Lower lobe of right lung (tissue), 2 donors: ENCODE measurements around the gene BBOX1. TPM values are rescaled to one million over a fixed set of nuclear protein-coding genes. Genes with fewer than 3 reads are reported as not detected.

Source experiments
- ATAC-seq, 2 donors: fragments of 200-7000 bp; cut with Tn5 transposase; one replicate each; pipeline ENCODE4 v1.9.1; 2020 to 2022; ENCODE audit warnings: mild to moderate bottlenecking in 2 of 2, moderate library complexity in 2 of 2
- DNase-seq: peaks from one replicate; pipeline ENCODE4 v3.0.0-alpha.2; 2020
- H3K27ac ChIP-seq: fragments of 200-600 bp; one replicate; pipeline ENCODE4 v1.8.0; 2022
- H3K27me3 ChIP-seq: fragments of 200-600 bp; one replicate; pipeline ENCODE4 v1.8.0; 2022; ENCODE audit warnings: low read depth
- H3K36me3 ChIP-seq: fragments of 200-600 bp; one replicate; pipeline ENCODE4 v1.8.0; 2022; ENCODE audit warnings: mild to moderate bottlenecking
- H3K4me1 ChIP-seq: fragments of 200-600 bp; one replicate; pipeline ENCODE4 v1.8.0; 2022
- H3K4me3 ChIP-seq: fragments of 200-600 bp; one replicate; pipeline ENCODE4 v1.8.0; 2022; ENCODE audit warnings: mild to moderate bottlenecking
- H3K9me3 ChIP-seq: fragments of 200-600 bp; one replicate; pipeline ENCODE4 v1.8.0; 2022
- intact Hi-C: fragments of 100-400 bp; cut with DNase I; formaldehyde crosslinking; loops from one replicate; pipeline ENCODE4 v1.11.0; 2022
- long read RNA-seq: library from polyadenylated mRNA; unstranded; transcript quantifications from one replicate; pipeline ENCODE4 v2.0.0, GENCODE V29; 2021
- total RNA-seq: library from RNA; stranded (reverse); fragmentation: NEBNext Ultra II Directional; extraction: Animal tissue kit (Norgen Biotek cat#: 25700); gene quantifications from one replicate; pipeline ENCODE4 v1.2.1, GENCODE V29; 2021
- TF ChIP-seq, protein P1 (sequence below): fragments of 200-600 bp; IDR thresholded peaks from one replicate; pipeline ENCODE4 v1.8.0; 2022; ENCODE audit warnings: antibody characterized with exemption, mild to moderate bottlenecking
- donor health status: DM: no; HTN: yes; CAD: no; lungs with severe emphysema.

The BBOX1 gene
- total RNA-seq: 0.38 TPM
- long read RNA-seq: 0 reads

- Histone ChIP-seq H3K4me3 (no peak within 1 kb of the TSS), H3K27ac (no peak within 1 kb of the TSS), H3K36me3 (no peaks in the 10 kb centered on the region), H3K4me1 (no peaks in the 10 kb centered on the region), H3K9me3 (no peaks in the 10 kb centered on the region), H3K27me3 (no peaks in the 10 kb centered on the region)
- intact Hi-C loops: no loop called here
- ATAC-seq (peak; percentile 43 to 75), DNase-seq (no peak)
- TF ChIP-seq, protein P1, sequence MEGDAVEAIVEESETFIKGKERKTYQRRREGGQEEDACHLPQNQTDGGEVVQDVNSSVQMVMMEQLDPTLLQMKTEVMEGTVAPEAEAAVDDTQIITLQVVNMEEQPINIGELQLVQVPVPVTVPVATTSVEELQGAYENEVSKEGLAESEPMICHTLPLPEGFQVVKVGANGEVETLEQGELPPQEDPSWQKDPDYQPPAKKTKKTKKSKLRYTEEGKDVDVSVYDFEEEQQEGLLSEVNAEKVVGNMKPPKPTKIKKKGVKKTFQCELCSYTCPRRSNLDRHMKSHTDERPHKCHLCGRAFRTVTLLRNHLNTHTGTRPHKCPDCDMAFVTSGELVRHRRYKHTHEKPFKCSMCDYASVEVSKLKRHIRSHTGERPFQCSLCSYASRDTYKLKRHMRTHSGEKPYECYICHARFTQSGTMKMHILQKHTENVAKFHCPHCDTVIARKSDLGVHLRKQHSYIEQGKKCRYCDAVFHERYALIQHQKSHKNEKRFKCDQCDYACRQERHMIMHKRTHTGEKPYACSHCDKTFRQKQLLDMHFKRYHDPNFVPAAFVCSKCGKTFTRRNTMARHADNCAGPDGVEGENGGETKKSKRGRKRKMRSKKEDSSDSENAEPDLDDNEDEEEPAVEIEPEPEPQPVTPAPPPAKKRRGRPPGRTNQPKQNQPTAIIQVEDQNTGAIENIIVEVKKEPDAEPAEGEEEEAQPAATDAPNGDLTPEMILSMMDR: no peak
Measured at GRCh38 chr11:27040302-27041115, at the start of gene BBOX1. Gene BBOX1, plus strand, starts transcription at chr11:27040815. Its CDS starts 14,616 bp downstream, at chr11:27055431.

GRCh38 chr11:26992031-26992541 lies 48.5 kb upstream of the BBOX1 start:
- peak; percentile 46 to 60 for ATAC-seq
- peak overlapping the region; percentile 80 for H3K27ac ChIP-seq
- DNase-seq: no peak
- H3K4me3 ChIP-seq: no peak overlapping the region
- H3K36me3 ChIP-seq: no peaks in the 10 kb centered on the region
- no peaks in the 10 kb centered on the region for H3K9me3 ChIP-seq
- intact Hi-C loops: no loop called here
- H3K4me1 ChIP-seq: peaks cover under 1% of the 10 kb centered on the region
- TF ChIP-seq, protein P1: no peak
- no peaks in the 10 kb centered on the region for H3K27me3 ChIP-seq

DNA sequence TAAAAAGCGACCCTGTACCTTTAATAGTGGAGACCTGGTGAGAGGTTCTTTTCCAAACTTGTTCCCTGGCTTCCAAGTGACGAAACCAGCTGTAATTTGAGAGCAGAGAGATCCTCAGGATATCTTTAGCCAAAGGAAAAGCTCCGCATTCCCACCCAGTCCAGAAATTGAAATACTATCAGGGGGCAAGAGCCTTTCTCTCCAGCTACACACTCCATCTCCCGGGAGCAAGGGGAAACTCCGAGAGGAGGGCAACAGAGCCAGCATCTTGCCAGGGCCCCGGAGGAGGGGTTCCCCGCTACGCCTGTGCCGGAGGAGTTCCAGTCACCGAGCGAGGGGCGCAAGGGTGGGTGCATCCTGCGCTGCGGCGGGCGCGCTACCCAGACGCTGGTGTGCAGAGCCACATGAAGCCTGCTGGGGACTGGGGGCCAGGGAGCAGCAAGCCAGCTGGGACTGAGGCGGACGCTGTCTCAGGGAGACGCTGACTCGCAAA lies 46.6 kb upstream of the BBOX1 start, which contains the start of gene FIBIN:
Gene FIBIN (plus strand): TSS at position 148 of the 493 bp plus-strand sequence. CDS start 415 bp downstream, outside the sequence.
- TF ChIP-seq, protein P1: no peak
- DNase-seq: peak; percentile 46
- H3K9me3 ChIP-seq: no peaks in the 10 kb centered on the region

GRCh38 chr11:26994631-26995095 lies 46.0 kb upstream of the BBOX1 start:
- peak overlapping the region; percentile 54 for H3K4me3 ChIP-seq
- intact Hi-C loops: no loop called here
- peak; percentile 12 to 43 for ATAC-seq

More for the DNA sequence above, 46.6 kb upstream of the BBOX1 start, which contains the start of gene FIBIN:
- no peaks in the 10 kb centered on the region for H3K36me3 ChIP-seq
- peak within 1 kb of the TSS; percentile 80 for H3K27ac ChIP-seq
- no peaks in the 10 kb centered on the region for H3K27me3 ChIP-seq
- ATAC-seq: peak; percentile 53 to 66
- H3K4me1 ChIP-seq: no peaks in the 10 kb centered on the region
- intact Hi-C loops: no loop called here
- H3K4me3 ChIP-seq: peak within 1 kb of the TSS; percentile 54

More at GRCh38 chr11:26994631-26995095, 46.0 kb upstream of the BBOX1 start:
- Histone ChIP-seq H3K9me3 (no peaks in the 10 kb centered on the region), H3K27me3 (no peaks in the 10 kb centered on the region), H3K4me1 (no peaks in the 10 kb centered on the region), H3K27ac (peak overlapping the region; percentile 80), H3K36me3 (no peaks in the 10 kb centered on the region)
- peak; percentile 41 for DNase-seq
- TF ChIP-seq, protein P1: no peak
